Activated naive CD8-positive, alpha-beta T cell treated with anti-CD3 and anti-CD28 coated beads for 36 hours (primary cell): Measurements from ENCODE around the gene PITPNC1. TPM values are rescaled to one million over a fixed set of nuclear protein-coding genes. Genes with fewer than 3 reads are reported as not detected.
"Not testable (repeated sequence)": the region's sequence is repeated elsewhere in the genome, so short reads cannot be mapped to it uniquely, and the experiment has no call there.

ENCODE experiments used
- DNase-seq: peaks from one replicate; pipeline ENCODE4 v3.0.0; 2021
- H3K27ac Mint-ChIP-seq: one replicate; pipeline ENCODE4 v1.8.0; 2022; ENCODE audit warnings: mild to moderate bottlenecking, moderate library complexity, mixed read lengths
- H3K27me3 Mint-ChIP-seq: one replicate; pipeline ENCODE4 v1.8.0; 2022; ENCODE audit warnings: mild to moderate bottlenecking, mixed read lengths
- H3K36me3 Mint-ChIP-seq: one replicate; pipeline ENCODE4 v1.8.0; 2021; ENCODE audit warnings: mild to moderate bottlenecking, mixed read lengths
- H3K4me1 Mint-ChIP-seq: one replicate; pipeline ENCODE4 v1.8.0; 2021; ENCODE audit warnings: mixed read lengths
- H3K4me3 Mint-ChIP-seq: one replicate; pipeline ENCODE4 v1.8.0; 2022; ENCODE audit warnings: mild to moderate bottlenecking, moderate library complexity, mixed read lengths
- H3K9me3 Mint-ChIP-seq: one replicate; pipeline ENCODE4 v1.8.0; 2022; ENCODE audit warnings: mixed read lengths
- total RNA-seq, 2 experiments: library from RNA; stranded (reverse); gene quantifications; one replicate each; pipeline ENCODE4 v1.2.3, GENCODE V29; 2021

Gene PITPNC1
- total RNA-seq, 2 experiments from 2014 or later = 50.1 to 51.1 TPM

GRCh38 chr17:67403065-67403464, 26.0 kb downstream of the PITPNC1 start:
- H3K4me1 Mint-ChIP-seq = peaks cover 73% of the 10 kb centered on the region
- H3K27ac Mint-ChIP-seq = peak overlapping the region; percentile 88
- no peaks in the 10 kb centered on the region for H3K27me3 Mint-ChIP-seq

GRCh38 chr17:67403483-67403882, 26.4 kb downstream of the PITPNC1 start:
- peak overlapping the region; percentile 60 for H3K27ac Mint-ChIP-seq

More at GRCh38 chr17:67403065-67403464, 26.0 kb downstream of the PITPNC1 start:
- peaks cover 29% of the 10 kb centered on the region for H3K36me3 Mint-ChIP-seq
- no peak for DNase-seq
- peaks cover 2% of the 10 kb centered on the region for H3K9me3 Mint-ChIP-seq
- H3K4me3 Mint-ChIP-seq = peak overlapping the region; percentile 45

GRCh38 chr17:67408455-67408830, 31.4 kb downstream of the PITPNC1 start:
- Mint-ChIP-seq H3K36me3 (peaks cover 24% of the 10 kb centered on the region), H3K4me1 (peaks cover 60% of the 10 kb centered on the region), H3K27ac (peak overlapping the region; percentile 83)
- H3K4me3 Mint-ChIP-seq, H3K9me3 Mint-ChIP-seq, DNase-seq, H3K27me3 Mint-ChIP-seq: not testable (repeated sequence)

More at GRCh38 chr17:67403483-67403882, 26.4 kb downstream of the PITPNC1 start:
- Mint-ChIP-seq H3K27me3 (no peaks in the 10 kb centered on the region), H3K9me3 (no peaks in the 10 kb centered on the region), H3K4me1 (peaks cover 72% of the 10 kb centered on the region), H3K4me3 (no peak overlapping the region), H3K36me3 (peaks cover 26% of the 10 kb centered on the region)
- no peak for DNase-seq

- Mint-ChIP-seq H3K27ac (peak overlapping the region; percentile 6), H3K9me3 (peaks cover 6% of the 10 kb centered on the region), H3K36me3 (peaks cover 31% of the 10 kb centered on the region), H3K4me3 (no peak overlapping the region), H3K27me3 (no peaks in the 10 kb centered on the region), H3K4me1 (peaks cover 48% of the 10 kb centered on the region)
- DNase-seq = no peak
These were observed 34.3 kb downstream of the PITPNC1 start for GRCh38 chr17:67411397-67411796.

GRCh38 chr17:67412032-67412431, 35.0 kb downstream of the PITPNC1 start:
- Mint-ChIP-seq H3K36me3 (peaks cover 29% of the 10 kb centered on the region), H3K4me1 (peaks cover 45% of the 10 kb centered on the region), H3K9me3 (peaks cover 6% of the 10 kb centered on the region), H3K4me3 (no peak overlapping the region), H3K27ac (no peak overlapping the region), H3K27me3 (no peaks in the 10 kb centered on the region)
- DNase-seq = no peak

- no peak overlapping the region for H3K4me3 Mint-ChIP-seq
- H3K27ac Mint-ChIP-seq = no peak overlapping the region
- H3K4me1 Mint-ChIP-seq = peaks cover 40% of the 10 kb centered on the region
- no peaks in the 10 kb centered on the region for H3K27me3 Mint-ChIP-seq
- DNase-seq = no peak
- peaks cover 6% of the 10 kb centered on the region for H3K9me3 Mint-ChIP-seq
- peaks cover 26% of the 10 kb centered on the region for H3K36me3 Mint-ChIP-seq
These were observed 35.9 kb downstream of the PITPNC1 start for GRCh38 chr17:67412941-67413340.

- Mint-ChIP-seq H3K4me3 (no peak overlapping the region), H3K36me3 (peaks cover 25% of the 10 kb centered on the region), H3K9me3 (peaks cover 6% of the 10 kb centered on the region), H3K27ac (no peak overlapping the region), H3K4me1 (peaks cover 39% of the 10 kb centered on the region), H3K27me3 (no peaks in the 10 kb centered on the region)
- DNase-seq = no peak
These were observed 36.3 kb downstream of the PITPNC1 start for GRCh38 chr17:67413388-67413787.

GRCh38 chr17:67414130-67414529, 37.0 kb downstream of the PITPNC1 start:
- H3K36me3 Mint-ChIP-seq = peaks cover 20% of the 10 kb centered on the region
- H3K27ac Mint-ChIP-seq = no peak overlapping the region
- H3K9me3 Mint-ChIP-seq = peaks cover 6% of the 10 kb centered on the region
- DNase-seq = no peak
- peaks cover 38% of the 10 kb centered on the region for H3K4me1 Mint-ChIP-seq
- no peaks in the 10 kb centered on the region for H3K27me3 Mint-ChIP-seq
- H3K4me3 Mint-ChIP-seq = no peak overlapping the region

GRCh38 chr17:67414559-67414958, 37.5 kb downstream of the PITPNC1 start:
- H3K4me1 Mint-ChIP-seq = peaks cover 38% of the 10 kb centered on the region
- no peak overlapping the region for H3K27ac Mint-ChIP-seq
- no peaks in the 10 kb centered on the region for H3K27me3 Mint-ChIP-seq
- peaks cover 18% of the 10 kb centered on the region for H3K36me3 Mint-ChIP-seq
- peaks cover 6% of the 10 kb centered on the region for H3K9me3 Mint-ChIP-seq
- no peak for DNase-seq
- no peak overlapping the region for H3K4me3 Mint-ChIP-seq

- Mint-ChIP-seq H3K36me3 (peaks cover 15% of the 10 kb centered on the region), H3K27ac (no peak overlapping the region), H3K4me1 (peaks cover 43% of the 10 kb centered on the region), H3K9me3 (peaks cover 6% of the 10 kb centered on the region), H3K27me3 (no peaks in the 10 kb centered on the region), H3K4me3 (no peak overlapping the region)
- DNase-seq = no peak
These were observed 38.2 kb downstream of the PITPNC1 start for GRCh38 chr17:67415291-67415690.

- Mint-ChIP-seq H3K4me1 (peaks cover 47% of the 10 kb centered on the region), H3K27ac (no peak overlapping the region), H3K27me3 (no peaks in the 10 kb centered on the region), H3K4me3 (no peak overlapping the region), H3K36me3 (peaks cover 15% of the 10 kb centered on the region), H3K9me3 (peaks cover 6% of the 10 kb centered on the region)
- no peak for DNase-seq
These were observed 40.4 kb downstream of the PITPNC1 start for GRCh38 chr17:67417507-67417906.

GRCh38 chr17:67420994-67421393, 43.9 kb downstream of the PITPNC1 start:
- H3K27ac Mint-ChIP-seq = peak overlapping the region; percentile 91
- peaks cover 4% of the 10 kb centered on the region for H3K9me3 Mint-ChIP-seq
- H3K4me3 Mint-ChIP-seq = no peak overlapping the region
- H3K4me1 Mint-ChIP-seq = peaks cover 64% of the 10 kb centered on the region
- H3K27me3 Mint-ChIP-seq = no peaks in the 10 kb centered on the region
- peaks cover 19% of the 10 kb centered on the region for H3K36me3 Mint-ChIP-seq
- no peak for DNase-seq

- peak; percentile 53 for DNase-seq
- Mint-ChIP-seq H3K4me1 (peaks cover 68% of the 10 kb centered on the region), H3K27me3 (no peaks in the 10 kb centered on the region), H3K9me3 (peaks cover 8% of the 10 kb centered on the region), H3K27ac (peak overlapping the region; percentile 91), H3K36me3 (peaks cover 23% of the 10 kb centered on the region), H3K4me3 (peak overlapping the region; percentile 10)
These were observed 44.8 kb downstream of the PITPNC1 start for GRCh38 chr17:67421869-67422273.

GRCh38 chr17:67422296-67422695, 45.2 kb downstream of the PITPNC1 start:
- H3K9me3 Mint-ChIP-seq, H3K4me3 Mint-ChIP-seq, DNase-seq, H3K27me3 Mint-ChIP-seq: not testable (repeated sequence)
- Mint-ChIP-seq H3K4me1 (peaks cover 68% of the 10 kb centered on the region), H3K27ac (peak overlapping the region; percentile 91), H3K36me3 (peaks cover 23% of the 10 kb centered on the region)

- no peak for DNase-seq
- Mint-ChIP-seq H3K27ac (peak overlapping the region; percentile 91), H3K9me3 (peaks cover 8% of the 10 kb centered on the region), H3K27me3 (no peaks in the 10 kb centered on the region), H3K4me3 (no peak overlapping the region), H3K4me1 (peaks cover 71% of the 10 kb centered on the region), H3K36me3 (peaks cover 23% of the 10 kb centered on the region)
These were observed 45.8 kb downstream of the PITPNC1 start for GRCh38 chr17:67422897-67423296.

- no peak for DNase-seq
- no peak overlapping the region for H3K4me3 Mint-ChIP-seq
- H3K36me3 Mint-ChIP-seq = peaks cover 23% of the 10 kb centered on the region
- H3K4me1 Mint-ChIP-seq = peaks cover 69% of the 10 kb centered on the region
- peaks cover 8% of the 10 kb centered on the region for H3K9me3 Mint-ChIP-seq
- no peaks in the 10 kb centered on the region for H3K27me3 Mint-ChIP-seq
- H3K27ac Mint-ChIP-seq = peak overlapping the region; percentile 65
These were observed 48.6 kb downstream of the PITPNC1 start for GRCh38 chr17:67425571-67426160.
